GM12873 (cell line): ENCODE measurements around the gene KCNE4.

Experiments
- CTCF ChIP-seq: IDR thresholded peaks from 2 replicates; pipeline ENCODE4 v1.5.1; 2012; ENCODE audit warnings: low read depth, mild to moderate bottlenecking, moderate library complexity, low read length, control low read depth; ENCODE audit not compliant: insufficient read depth; ENCODE audit errors: missing control alignments

Gene KCNE4

GRCh38 chr2:223042284-223042683 lies 9.7 kb upstream of the KCNE4 start:
- TF ChIP-seq CTCF, result no peak

- TF ChIP-seq CTCF, result no peak
These were observed 9.3 kb upstream of the KCNE4 start for GRCh38 chr2:223042704-223043118.

- TF ChIP-seq CTCF, result no peak
These were observed 8.6 kb upstream of the KCNE4 start for GRCh38 chr2:223043164-223043941.

GRCh38 chr2:223044092-223044836 lies 7.7 kb upstream of the KCNE4 start:
- no peak for TF ChIP-seq CTCF

GRCh38 chr2:223044916-223045700 lies 6.9 kb upstream of the KCNE4 start:
- no peak for TF ChIP-seq CTCF

- TF ChIP-seq CTCF, result no peak
These were observed 5.4 kb upstream of the KCNE4 start for GRCh38 chr2:223046470-223047040.
